Colonic mucosa (tissue), 4 donors: ENCODE results near the gene FAM13A. TPM values are rescaled to one million over a fixed set of nuclear protein-coding genes. Genes with fewer than 3 reads are reported as not detected.

Source experiments
- DNase-seq: peaks from one replicate; pipeline ENCODE4 v3.0.0-alpha.2; 2020
- H3K27ac ChIP-seq: fragments of 200-600 bp; one replicate; pipeline ENCODE4 v1.8.0; 2021
- H3K27me3 ChIP-seq: fragments of 200-600 bp; one replicate; pipeline ENCODE4 v1.8.0; 2021
- H3K36me3 ChIP-seq: fragments of 200-600 bp; one replicate; pipeline ENCODE4 v1.8.0; 2021
- H3K4me1 ChIP-seq: fragments of 200-600 bp; one replicate; pipeline ENCODE4 v1.8.0; 2021; ENCODE audit warnings: mild to moderate bottlenecking
- H3K4me3 ChIP-seq: fragments of 200-600 bp; one replicate; pipeline ENCODE4 v1.8.0; 2021
- H3K9ac ChIP-seq, 2 donors: one replicate each; pipeline ENCODE4 v1.7.0; 2013; ENCODE audit warnings: control low read depth in 2 of 2, low read depth in 2 of 2, low read length in 2 of 2
- H3K9me3 ChIP-seq: fragments of 200-600 bp; one replicate; pipeline ENCODE4 v1.8.0; 2021
- intact Hi-C: fragments of 100-400 bp; cut with DNase I; formaldehyde crosslinking; loops from one replicate; pipeline ENCODE4 v1.14.1; 2022
- total RNA-seq, 2 donors: library from RNA; stranded (reverse); fragmentation: NEBNext Ultra II Directional in 1 of 2; extraction: Animal tissue kit (Norgen Biotek cat#: 25700) in 1 of 2; gene quantifications; one replicate each; pipeline ENCODE4 v1.2.1, GENCODE V29; 2021
- TF ChIP-seq, protein P1 (sequence below): fragments of 200-600 bp; IDR thresholded peaks from one replicate; pipeline ENCODE4 v1.8.0; 2022; ENCODE audit warnings: antibody characterized with exemption, mild to moderate bottlenecking
- donor health status: healthy.
- donor health status: DM: no; HTN: no; CAD: no.
- donor health status: DM: no; HTN: no; CAD: no.

Gene FAM13A
- total RNA-seq, 2 donors from 2014 or later = 34.0 to 248 TPM

DNA sequence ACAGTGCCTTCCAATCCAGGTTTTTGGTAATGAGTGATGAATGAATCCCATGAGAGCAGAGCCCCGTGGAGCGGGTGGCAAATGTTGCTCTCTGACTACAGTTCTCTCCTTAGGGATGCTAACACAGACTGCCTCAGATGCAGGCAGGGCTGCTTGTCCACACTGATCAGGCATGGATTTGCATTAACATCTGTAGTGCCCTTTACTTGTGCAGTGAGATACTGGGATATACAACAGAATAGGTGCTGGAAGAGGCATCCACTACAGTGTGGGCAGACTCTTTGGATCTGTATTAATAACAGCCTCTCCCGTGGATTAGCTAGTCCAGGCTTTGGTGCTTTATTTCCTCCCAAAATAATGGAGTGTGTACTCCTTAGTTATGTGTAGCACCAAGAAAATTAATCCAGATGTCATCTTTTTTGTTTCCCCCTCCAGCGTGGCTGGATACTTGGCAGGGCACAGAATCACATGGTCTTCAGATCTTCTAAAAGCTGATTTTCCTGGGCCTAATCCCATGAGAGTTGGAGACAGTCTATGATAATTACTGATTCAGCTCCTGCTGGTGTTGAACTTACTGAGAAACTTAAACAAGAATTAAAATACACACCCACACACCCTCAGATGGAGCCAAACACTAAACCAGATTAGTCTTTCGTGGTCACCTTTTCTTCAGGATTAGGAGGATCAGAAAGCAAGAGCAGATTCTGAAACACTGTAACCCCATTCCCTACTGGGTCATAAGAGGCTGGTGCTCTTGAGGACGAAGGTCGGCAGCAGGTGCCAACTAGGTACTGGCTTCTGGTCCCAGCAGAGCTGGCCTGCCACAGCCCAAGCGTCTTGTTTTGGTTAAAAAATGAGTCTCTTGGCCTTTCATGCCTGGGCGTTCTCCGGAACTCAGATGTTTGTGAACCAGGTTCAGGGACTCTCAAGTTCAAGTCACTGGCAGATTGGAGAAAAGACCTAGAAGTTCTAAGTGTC, 336.2 kb downstream of the FAM13A start:
- no peaks in the 10 kb centered on the region for H3K36me3 ChIP-seq
- no peaks in the 10 kb centered on the region for H3K9me3 ChIP-seq
- no peaks in the 10 kb centered on the region for H3K27me3 ChIP-seq
- no peak overlapping the region for H3K4me3 ChIP-seq
- intact Hi-C loops = no loop called here
- no peak for DNase-seq
- no peaks in the 10 kb centered on the region for H3K4me1 ChIP-seq
- TF ChIP-seq, protein P1, sequence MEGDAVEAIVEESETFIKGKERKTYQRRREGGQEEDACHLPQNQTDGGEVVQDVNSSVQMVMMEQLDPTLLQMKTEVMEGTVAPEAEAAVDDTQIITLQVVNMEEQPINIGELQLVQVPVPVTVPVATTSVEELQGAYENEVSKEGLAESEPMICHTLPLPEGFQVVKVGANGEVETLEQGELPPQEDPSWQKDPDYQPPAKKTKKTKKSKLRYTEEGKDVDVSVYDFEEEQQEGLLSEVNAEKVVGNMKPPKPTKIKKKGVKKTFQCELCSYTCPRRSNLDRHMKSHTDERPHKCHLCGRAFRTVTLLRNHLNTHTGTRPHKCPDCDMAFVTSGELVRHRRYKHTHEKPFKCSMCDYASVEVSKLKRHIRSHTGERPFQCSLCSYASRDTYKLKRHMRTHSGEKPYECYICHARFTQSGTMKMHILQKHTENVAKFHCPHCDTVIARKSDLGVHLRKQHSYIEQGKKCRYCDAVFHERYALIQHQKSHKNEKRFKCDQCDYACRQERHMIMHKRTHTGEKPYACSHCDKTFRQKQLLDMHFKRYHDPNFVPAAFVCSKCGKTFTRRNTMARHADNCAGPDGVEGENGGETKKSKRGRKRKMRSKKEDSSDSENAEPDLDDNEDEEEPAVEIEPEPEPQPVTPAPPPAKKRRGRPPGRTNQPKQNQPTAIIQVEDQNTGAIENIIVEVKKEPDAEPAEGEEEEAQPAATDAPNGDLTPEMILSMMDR = no peak
- H3K27ac ChIP-seq = no peak overlapping the region
- no peak overlapping the region for H3K9ac ChIP-seq

DNA sequence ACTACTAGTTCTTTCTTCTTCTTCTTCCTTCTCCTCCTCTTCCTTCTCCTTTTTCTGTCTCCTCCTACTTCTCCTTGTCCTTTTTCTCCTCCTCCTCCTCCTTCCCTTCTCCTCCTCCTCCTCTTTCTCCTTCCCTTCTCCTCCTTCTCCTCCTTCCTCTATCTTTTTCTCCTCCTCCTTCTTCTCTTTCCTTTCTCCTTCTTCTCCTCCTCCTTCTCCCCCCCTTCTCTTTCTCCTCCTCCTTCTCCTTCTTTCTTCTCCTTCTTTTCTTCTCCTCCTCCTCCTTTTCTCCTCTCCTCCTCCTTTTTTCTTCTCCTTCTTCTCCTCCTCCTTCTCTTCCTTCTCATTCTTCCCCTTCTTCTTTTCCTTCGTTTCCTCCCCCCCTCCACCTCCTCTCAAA, 337.6 kb downstream of the FAM13A start:
- Histone ChIP-seq H3K4me1 (no peaks in the 10 kb centered on the region), H3K36me3 (no peaks in the 10 kb centered on the region), H3K9me3 (no peaks in the 10 kb centered on the region), H3K27ac (no peak overlapping the region), H3K27me3 (no peaks in the 10 kb centered on the region), H3K9ac (no peak overlapping the region), H3K4me3 (no peak overlapping the region)
- intact Hi-C loops = no loop called here
- TF ChIP-seq, protein P1 = no peak
- DNase-seq = no peak

DNA sequence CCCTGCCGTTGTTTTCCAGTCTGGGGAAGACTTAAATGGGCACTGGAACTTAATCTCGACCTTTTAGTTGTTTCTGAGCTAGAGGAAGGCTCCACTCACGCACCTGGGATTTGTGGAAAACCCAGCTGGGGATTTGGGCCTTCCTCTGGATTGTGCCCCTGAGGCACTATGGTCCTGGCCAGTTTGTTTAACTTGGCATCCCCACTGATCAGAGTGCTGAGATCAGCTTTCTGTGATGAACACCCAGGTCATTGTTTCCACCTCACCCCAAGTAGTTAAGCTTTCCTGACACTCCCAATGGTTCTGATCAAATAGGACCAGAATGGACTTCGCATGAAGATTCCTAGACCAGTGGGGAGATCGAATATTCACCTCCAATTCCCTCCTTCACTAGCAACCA, 338.9 kb downstream of the FAM13A start:
- Histone ChIP-seq H3K4me3 (no peak overlapping the region), H3K4me1 (no peaks in the 10 kb centered on the region), H3K9ac (no peak overlapping the region), H3K36me3 (no peaks in the 10 kb centered on the region), H3K27me3 (no peaks in the 10 kb centered on the region), H3K27ac (no peak overlapping the region), H3K9me3 (no peaks in the 10 kb centered on the region)
- TF ChIP-seq, protein P1 = no peak
- DNase-seq = no peak
- intact Hi-C loops = no loop called here

DNA sequence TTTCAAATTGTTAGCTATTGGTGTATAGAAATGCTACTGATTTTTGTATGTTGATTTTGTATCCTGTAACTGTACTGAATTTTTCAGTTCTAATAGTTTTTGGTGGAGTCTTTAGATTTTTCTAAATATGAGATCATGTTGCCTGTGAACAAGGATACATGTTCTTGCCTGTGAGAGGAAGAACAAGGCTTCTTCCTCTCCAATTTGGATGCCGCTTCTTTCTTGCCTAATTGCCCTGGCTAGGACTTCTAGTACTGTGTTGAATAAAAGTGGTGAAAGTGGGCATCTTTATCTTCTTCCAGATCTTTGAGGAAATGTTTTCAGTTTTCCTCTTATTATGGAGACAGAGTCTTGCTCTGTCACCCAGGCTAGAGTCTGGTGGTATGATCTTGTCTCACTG, 343.2 kb downstream of the FAM13A start:
- TF ChIP-seq, protein P1 = no peak
- H3K4me1 ChIP-seq = no peaks in the 10 kb centered on the region
- no peak for DNase-seq
- no peak overlapping the region for H3K27ac ChIP-seq
- H3K36me3 ChIP-seq = no peaks in the 10 kb centered on the region
- intact Hi-C loops = no loop called here
- H3K4me3 ChIP-seq = no peak overlapping the region
- H3K27me3 ChIP-seq = no peaks in the 10 kb centered on the region
- H3K9ac ChIP-seq = no peak overlapping the region
- no peaks in the 10 kb centered on the region for H3K9me3 ChIP-seq

DNA sequence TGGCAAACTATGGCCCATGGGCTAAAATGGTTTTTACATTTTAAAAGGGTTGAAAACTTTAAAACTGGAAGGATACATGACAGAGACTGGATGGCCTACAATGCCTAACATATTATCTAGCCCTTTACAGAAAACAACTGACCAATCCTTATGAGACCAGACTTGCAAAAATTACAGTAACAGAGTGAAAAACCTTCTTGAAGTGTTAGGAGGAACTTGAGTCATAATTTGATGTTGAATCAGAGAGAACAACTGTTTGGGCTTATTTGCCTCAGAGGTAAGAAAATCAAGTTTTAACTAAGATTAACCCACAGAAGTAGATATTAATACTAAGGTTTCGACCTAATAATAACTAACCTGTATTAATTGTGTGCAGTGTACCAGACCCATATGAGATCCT, 347.0 kb downstream of the FAM13A start:
- Histone ChIP-seq H3K4me3 (no peak overlapping the region), H3K36me3 (peaks cover 6% of the 10 kb centered on the region), H3K27me3 (no peaks in the 10 kb centered on the region), H3K9me3 (no peaks in the 10 kb centered on the region), H3K27ac (no peak overlapping the region), H3K4me1 (no peaks in the 10 kb centered on the region), H3K9ac (no peak overlapping the region)
- intact Hi-C loops = loop anchor here (10.0 kb wide), 1 partner anchor 315 kb away; no protein-coding TSS in a partner anchor
- TF ChIP-seq, protein P1 = no peak
- DNase-seq = no peak
